A673 (cell line): ENCODE data around the gene NCOR1. TPM values are rescaled to one million over a fixed set of nuclear protein-coding genes. Genes with fewer than 3 reads are reported as not detected.
"Not testable (repeated sequence)": the region's sequence is repeated elsewhere in the genome, so short reads cannot be mapped to it uniquely, and the experiment has no call there.

Experiments
- BruUV-seq: library from RNA; stranded (reverse); fragments of 400-500 nt; replicated peaks from 2 replicates; lab custom pipeline; 2021; lab: Mats Ljungman, UMichigan
- CTCF ChIA-PET: fragments of 300-600 bp; sonication (Branson Sonifier 250); formaldehyde crosslinking; loops from one replicate; lab custom pipeline; 2022; ENCODE audit warnings: antibody characterized with exemption; lab: Charles Lee
- POLR2A ChIA-PET: fragments of 300-600 bp; sonication (Branson Sonifier 250); formaldehyde crosslinking; loops from one replicate; lab custom pipeline; 2022; ENCODE audit warnings: antibody characterized with exemption; ENCODE audit not compliant: low non-redundant PET; lab: Charles Lee
- DNase-seq: peaks from one replicate; pipeline ENCODE4 v3.0.0-alpha.2; 2015; ENCODE audit warnings: low spot score
- H3K27ac ChIP-seq: fragments of 200-600 bp; sonication (generic); 2 replicates; pipeline ENCODE4 v1.5.1; 2016; ENCODE audit warnings: mixed run types, low read depth, mild to moderate bottlenecking, mixed read lengths, antibody characterized with exemption, low read length; ENCODE audit not compliant: poor library complexity, severe bottlenecking
- H3K27me3 ChIP-seq: fragments of 200-600 bp; sonication (generic); replicated peaks from 2 replicates; pipeline ENCODE4 v1.6.1; 2017; ENCODE audit warnings: mixed run types, low read depth, mild to moderate bottlenecking, mixed read lengths, antibody characterized with exemption, low read length; ENCODE audit not compliant: insufficient read depth, poor library complexity
- H3K36me3 ChIP-seq: fragments of 200-600 bp; sonication (generic); 2 replicates; pipeline ENCODE4 v1.6.1; 2016; ENCODE audit warnings: mixed run types, mild to moderate bottlenecking, mixed read lengths, antibody characterized with exemption, low read length; ENCODE audit not compliant: insufficient read depth, poor library complexity, severe bottlenecking
- H3K4me1 ChIP-seq: fragments of 200-600 bp; sonication (generic); 2 replicates; pipeline ENCODE4 v1.6.1; 2017; ENCODE audit warnings: mixed run types, mild to moderate bottlenecking, mixed read lengths, antibody characterized with exemption, low read length; ENCODE audit not compliant: insufficient read depth, poor library complexity, severe bottlenecking
- H3K4me3 ChIP-seq: fragments of 200-600 bp; sonication (generic); 2 replicates; pipeline ENCODE4 v1.5.1; 2016; ENCODE audit warnings: low read depth, mixed run types, mild to moderate bottlenecking, mixed read lengths, low read length; ENCODE audit not compliant: poor library complexity, severe bottlenecking
- H3K9me3 ChIP-seq: fragments of 200-600 bp; sonication (generic); 2 replicates; pipeline ENCODE4 v1.6.1; 2016; ENCODE audit warnings: mixed run types, low read depth, mild to moderate bottlenecking, mixed read lengths, antibody characterized with exemption, low read length; ENCODE audit not compliant: poor library complexity, severe bottlenecking
- EZH2 ChIP-seq: fragments of 200-600 bp; sonication (generic); IDR thresholded peaks from 2 replicates; pipeline ENCODE4 v1.6.1; 2017; ENCODE audit warnings: borderline replicate concordance, low read depth, mild to moderate bottlenecking, mixed read lengths, antibody characterized with exemption, low read length; ENCODE audit not compliant: poor library complexity, severe bottlenecking
- intact Hi-C: fragments of 100-400 bp; cut with micrococcal nuclease; formaldehyde crosslinking; loops from one replicate; pipeline ENCODE4 v1.10.0; 2022; ENCODE audit not compliant: unreplicated experiment
- total RNA-seq: library from RNA; stranded (reverse); gene quantifications from 2 replicates; pipeline ENCODE4 v1.2.3, GENCODE V29; 2021
- TF ChIP-seq, protein P1 (sequence below): fragments of 300-800, 200-600 bp; sonication (generic); conservative IDR thresholded peaks from 2 replicates; pipeline ENCODE4 v1.5.1; 2017; ENCODE audit warnings: low read depth, mild to moderate bottlenecking, antibody characterized with exemption, low read length, moderate library complexity, mixed read lengths

The NCOR1 gene
- total RNA-seq, 1 experiment from 2014 or later, result 150 TPM

DNA sequence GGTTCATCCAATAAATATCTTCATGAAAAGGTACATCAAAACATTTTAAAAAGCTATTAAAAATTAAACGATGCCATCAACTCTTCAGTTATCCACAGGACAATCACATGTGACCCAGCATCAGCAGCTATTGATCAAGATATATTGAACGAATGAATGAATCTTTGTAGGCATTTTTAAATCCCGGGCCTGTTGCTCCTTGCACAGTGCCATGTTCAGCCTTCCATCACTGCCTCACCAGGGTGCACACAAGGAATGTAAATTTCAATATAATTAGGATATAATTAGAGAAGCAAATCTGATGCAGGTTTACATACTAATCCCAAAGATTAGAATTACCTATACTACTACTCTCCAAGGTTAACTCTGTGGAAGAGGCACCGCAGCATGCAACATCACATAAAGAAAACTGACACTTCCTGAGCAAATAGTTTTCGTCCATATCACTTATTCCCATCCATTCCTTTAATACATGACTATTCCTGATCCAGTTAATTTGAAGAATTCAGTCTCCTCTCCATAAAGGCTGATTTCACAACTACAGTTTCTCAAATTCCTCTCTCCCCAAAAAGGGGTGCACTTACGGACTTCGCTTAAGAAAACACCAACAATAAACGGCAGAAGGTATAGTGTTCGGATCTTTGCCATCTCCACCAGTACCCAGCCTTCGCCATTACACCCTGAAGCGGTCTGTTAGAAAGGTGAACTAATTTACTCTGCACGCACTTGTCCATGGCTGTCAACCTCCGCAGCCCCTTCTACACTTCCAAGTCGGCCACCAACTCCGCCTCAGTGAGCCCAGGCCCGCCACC, 938 bp downstream of the NCOR1 start:
- TF ChIP-seq, protein P1, sequence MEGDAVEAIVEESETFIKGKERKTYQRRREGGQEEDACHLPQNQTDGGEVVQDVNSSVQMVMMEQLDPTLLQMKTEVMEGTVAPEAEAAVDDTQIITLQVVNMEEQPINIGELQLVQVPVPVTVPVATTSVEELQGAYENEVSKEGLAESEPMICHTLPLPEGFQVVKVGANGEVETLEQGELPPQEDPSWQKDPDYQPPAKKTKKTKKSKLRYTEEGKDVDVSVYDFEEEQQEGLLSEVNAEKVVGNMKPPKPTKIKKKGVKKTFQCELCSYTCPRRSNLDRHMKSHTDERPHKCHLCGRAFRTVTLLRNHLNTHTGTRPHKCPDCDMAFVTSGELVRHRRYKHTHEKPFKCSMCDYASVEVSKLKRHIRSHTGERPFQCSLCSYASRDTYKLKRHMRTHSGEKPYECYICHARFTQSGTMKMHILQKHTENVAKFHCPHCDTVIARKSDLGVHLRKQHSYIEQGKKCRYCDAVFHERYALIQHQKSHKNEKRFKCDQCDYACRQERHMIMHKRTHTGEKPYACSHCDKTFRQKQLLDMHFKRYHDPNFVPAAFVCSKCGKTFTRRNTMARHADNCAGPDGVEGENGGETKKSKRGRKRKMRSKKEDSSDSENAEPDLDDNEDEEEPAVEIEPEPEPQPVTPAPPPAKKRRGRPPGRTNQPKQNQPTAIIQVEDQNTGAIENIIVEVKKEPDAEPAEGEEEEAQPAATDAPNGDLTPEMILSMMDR, result no peak
- no peak for TF ChIP-seq EZH2
- CTCF ChIA-PET, result no interaction called here
- POLR2A ChIA-PET, result no interaction called here
- no TSS peak for BruUV-seq
- no peaks in the 10 kb centered on the region for H3K9me3 ChIP-seq
- H3K27me3 ChIP-seq, result no peaks in the 10 kb centered on the region
- no peaks in the 10 kb centered on the region for H3K36me3 ChIP-seq
- peak overlapping the region; percentile 97 for H3K4me3 ChIP-seq
- no peak for DNase-seq
- peak overlapping the region; percentile 97 for H3K27ac ChIP-seq
- H3K4me1 ChIP-seq, result peaks cover 19% of the 10 kb centered on the region
- intact Hi-C loops, result no loop called here

DNA sequence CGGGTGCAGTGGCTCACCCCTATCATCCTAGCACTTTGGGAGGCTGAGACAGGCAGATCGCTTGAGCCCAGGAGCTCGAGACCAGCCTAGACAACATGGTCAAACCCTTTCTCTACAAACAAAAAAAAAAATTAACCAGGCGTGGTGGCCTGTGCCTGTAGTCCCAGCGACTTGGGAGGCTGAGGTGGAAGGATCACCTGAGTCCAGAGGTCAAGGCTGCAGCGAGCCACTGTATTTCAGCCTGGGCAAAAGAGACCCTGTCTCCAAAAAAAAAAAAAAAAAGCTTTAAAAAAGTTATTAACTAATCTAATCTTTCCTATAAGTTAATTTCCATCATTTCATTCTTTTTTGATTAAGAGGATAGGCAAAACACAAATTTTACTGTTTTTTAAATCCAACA, 2.5 kb downstream of the NCOR1 start:
- Histone ChIP-seq H3K4me1 (peaks cover 15% of the 10 kb centered on the region), H3K36me3 (no peaks in the 10 kb centered on the region), H3K27ac (no peak overlapping the region), H3K27me3 (no peaks in the 10 kb centered on the region), H3K4me3 (no peak overlapping the region), H3K9me3 (no peaks in the 10 kb centered on the region)
- intact Hi-C loops, result no loop called here
- no peak for TF ChIP-seq EZH2
- TF ChIP-seq, protein P1, result no peak
- ChIA-PET CTCF (no interaction called here), POLR2A (interaction anchor here (0.6 kb wide), 2 partner anchors 17 to 221 kb away, joined by 7 to 9 read pairs; no protein-coding TSS in a partner anchor)
- no TSS peak for BruUV-seq
- DNase-seq, result no peak

DNA sequence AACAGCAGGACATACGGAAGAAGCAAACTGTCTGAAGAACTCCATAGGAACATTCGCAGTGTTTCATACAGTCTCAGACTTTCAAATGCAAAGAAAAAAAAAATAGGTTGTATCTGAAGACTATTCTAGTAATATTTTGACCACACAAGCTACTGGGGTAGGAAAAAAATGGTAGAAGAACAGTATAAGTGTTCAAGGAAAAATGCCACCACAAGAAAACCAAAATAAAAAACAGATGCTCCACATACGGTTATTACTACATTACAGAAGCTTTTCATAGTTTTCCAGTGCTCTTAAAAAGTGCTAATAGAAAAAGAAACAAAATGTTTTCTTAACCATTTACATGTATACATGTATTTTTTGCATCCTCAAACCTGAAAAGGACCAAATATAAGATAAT, 3.7 kb downstream of the NCOR1 start:
- Histone ChIP-seq H3K36me3 (no peaks in the 10 kb centered on the region), H3K27me3 (no peaks in the 10 kb centered on the region), H3K4me3 (no peak overlapping the region), H3K4me1 (peaks cover 11% of the 10 kb centered on the region), H3K27ac (no peak overlapping the region), H3K9me3 (no peaks in the 10 kb centered on the region)
- intact Hi-C loops, result no loop called here
- DNase-seq, result no peak
- TF ChIP-seq EZH2, result no peak
- TF ChIP-seq, protein P1, result no peak
- CTCF ChIA-PET, result no interaction called here
- no TSS peak for BruUV-seq
- POLR2A ChIA-PET, result no interaction called here

DNA sequence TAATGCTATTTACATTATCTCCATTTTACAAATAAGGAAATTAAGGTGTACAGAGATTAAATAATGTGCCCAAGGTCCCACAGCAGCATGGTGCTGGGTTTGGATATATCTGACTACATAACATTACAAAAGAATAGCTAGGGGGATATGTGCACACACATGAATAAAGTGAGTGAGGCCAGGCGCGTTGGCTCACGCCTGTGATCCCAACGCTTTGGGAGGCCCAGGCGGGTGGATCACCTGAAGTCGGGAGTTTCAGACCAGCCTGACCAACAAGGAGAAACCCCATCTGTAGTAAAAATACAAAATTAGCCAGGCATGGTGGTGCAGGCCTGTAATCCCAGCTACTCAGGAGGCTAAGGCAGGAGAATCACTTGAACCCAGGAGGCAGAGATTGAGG, 10.6 kb downstream of the NCOR1 start:
- H3K27ac ChIP-seq, H3K36me3 ChIP-seq, intact Hi-C loops, DNase-seq, POLR2A ChIA-PET, H3K4me3 ChIP-seq, H3K27me3 ChIP-seq, H3K9me3 ChIP-seq, BruUV-seq, CTCF ChIA-PET: not testable (repeated sequence)
- H3K4me1 ChIP-seq, result peaks cover 13% of the 10 kb centered on the region
